Fibroblast of mammary gland (primary cell): ENCODE data around the gene PPP6R2.

ENCODE experiments used
- DNase-seq: peaks from one replicate; pipeline ENCODE4 v3.0.0-alpha.2; 2010; ENCODE audit warnings: low read depth
- H3K4me3 ChIP-seq: 2 replicates; pipeline ENCODE4 v1.5.1; 2011; ENCODE audit warnings: low read depth, mild to moderate bottlenecking, low read length, moderate library complexity; ENCODE audit not compliant: control insufficient read depth
- CTCF ChIP-seq: conservative IDR thresholded peaks from 2 replicates; pipeline ENCODE4 v1.5.1; 2011; ENCODE audit warnings: low read depth, low read length, inconsistent platforms; ENCODE audit not compliant: control insufficient read depth, insufficient read depth

PPP6R2 gene

GRCh38 chr22:50310949-50311444 lies 32.1 kb upstream of the PPP6R2 start:
- no peak for TF ChIP-seq CTCF
- DNase-seq, result no peak
- no peak overlapping the region for H3K4me3 ChIP-seq

- DNase-seq, result no peak
- H3K4me3 ChIP-seq, result no peak overlapping the region
- TF ChIP-seq CTCF, result no peak
Measured at GRCh38 chr22:50311606-50312351, 31.3 kb upstream of the PPP6R2 start.

- H3K4me3 ChIP-seq, result no peak overlapping the region
- TF ChIP-seq CTCF, result no peak
- DNase-seq, result no peak
Measured at GRCh38 chr22:50312371-50312770, 30.8 kb upstream of the PPP6R2 start.

- DNase-seq, result no peak
- H3K4me3 ChIP-seq, result no peak overlapping the region
- no peak for TF ChIP-seq CTCF
Measured at GRCh38 chr22:50313021-50313420, 30.1 kb upstream of the PPP6R2 start.

- no peak overlapping the region for H3K4me3 ChIP-seq
- no peak for TF ChIP-seq CTCF
- DNase-seq, result no peak
Measured at GRCh38 chr22:50313600-50313999, 29.5 kb upstream of the PPP6R2 start.

GRCh38 chr22:50314081-50314454 lies 29.1 kb upstream of the PPP6R2 start:
- DNase-seq, result no peak
- H3K4me3 ChIP-seq, result no peak overlapping the region
- TF ChIP-seq CTCF, result no peak
